DMS53 treated with DMSO at 0.1 percent for 48 hours (cell line): ENCODE measurements around the gene DICER1.
"Not testable (repeated sequence)": the region's sequence is repeated elsewhere in the genome, so short reads cannot be mapped to it uniquely, and the experiment has no call there.

Experiments
- DNase-seq: peaks from one replicate; lab custom pipeline; 2025; ENCODE audit not compliant: unreplicated experiment; lab: John Stamatoyannopoulos, UW

DICER1 gene

DNA sequence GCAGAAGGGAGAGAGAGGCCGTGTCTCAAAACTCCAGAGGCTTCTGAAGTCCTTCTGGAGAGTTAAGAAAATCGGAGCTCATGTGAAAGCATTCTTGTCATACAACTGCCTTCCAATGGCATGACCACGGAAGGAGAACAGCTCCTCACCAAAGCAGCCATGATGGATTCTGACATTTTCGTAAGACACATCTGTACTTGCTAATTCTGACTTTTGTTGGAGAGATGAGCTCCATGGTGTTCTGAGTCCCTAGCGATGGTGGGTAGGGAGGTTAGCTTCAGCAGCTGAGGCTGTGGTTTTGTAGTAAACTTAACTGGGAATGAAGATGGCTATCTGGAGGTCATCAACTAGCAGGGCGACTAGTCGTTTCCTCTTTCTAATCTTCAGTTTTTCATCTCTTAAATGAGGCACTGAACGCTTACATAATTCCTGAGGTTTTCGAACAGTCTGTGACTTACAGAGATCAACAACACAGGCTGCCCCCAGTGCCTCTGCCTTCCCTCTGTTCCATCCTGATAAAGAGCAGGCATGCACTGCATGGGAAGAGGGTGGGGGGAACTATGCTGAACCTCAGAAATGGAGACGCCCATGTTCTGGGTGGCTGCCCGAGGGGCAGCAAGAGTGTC, 28.6 kb upstream of the DICER1 start:
- no peak for DNase-seq

- no peak for DNase-seq
Measured at GRCh38 chr14:95185033-95185766, 27.9 kb upstream of the DICER1 start.

DNA sequence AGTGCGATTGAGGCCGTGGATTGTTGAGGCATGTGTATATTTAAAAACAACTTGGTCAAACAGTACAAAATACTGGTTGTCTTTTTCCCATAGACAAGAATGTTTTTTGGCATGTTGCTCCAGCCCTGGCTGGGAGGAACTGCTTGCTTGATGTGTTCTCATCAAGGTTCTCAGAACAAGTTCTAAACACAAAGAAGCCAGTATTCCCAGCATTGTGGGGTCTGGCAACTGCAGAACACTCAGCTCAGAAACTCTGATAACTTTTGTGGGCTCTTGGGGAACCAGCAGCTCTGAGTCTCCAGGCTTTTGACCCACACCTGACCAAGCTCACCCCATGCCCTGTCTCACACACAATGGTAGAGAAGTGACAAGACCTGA, 27.1 kb upstream of the DICER1 start:
- DNase-seq: no peak

DNA sequence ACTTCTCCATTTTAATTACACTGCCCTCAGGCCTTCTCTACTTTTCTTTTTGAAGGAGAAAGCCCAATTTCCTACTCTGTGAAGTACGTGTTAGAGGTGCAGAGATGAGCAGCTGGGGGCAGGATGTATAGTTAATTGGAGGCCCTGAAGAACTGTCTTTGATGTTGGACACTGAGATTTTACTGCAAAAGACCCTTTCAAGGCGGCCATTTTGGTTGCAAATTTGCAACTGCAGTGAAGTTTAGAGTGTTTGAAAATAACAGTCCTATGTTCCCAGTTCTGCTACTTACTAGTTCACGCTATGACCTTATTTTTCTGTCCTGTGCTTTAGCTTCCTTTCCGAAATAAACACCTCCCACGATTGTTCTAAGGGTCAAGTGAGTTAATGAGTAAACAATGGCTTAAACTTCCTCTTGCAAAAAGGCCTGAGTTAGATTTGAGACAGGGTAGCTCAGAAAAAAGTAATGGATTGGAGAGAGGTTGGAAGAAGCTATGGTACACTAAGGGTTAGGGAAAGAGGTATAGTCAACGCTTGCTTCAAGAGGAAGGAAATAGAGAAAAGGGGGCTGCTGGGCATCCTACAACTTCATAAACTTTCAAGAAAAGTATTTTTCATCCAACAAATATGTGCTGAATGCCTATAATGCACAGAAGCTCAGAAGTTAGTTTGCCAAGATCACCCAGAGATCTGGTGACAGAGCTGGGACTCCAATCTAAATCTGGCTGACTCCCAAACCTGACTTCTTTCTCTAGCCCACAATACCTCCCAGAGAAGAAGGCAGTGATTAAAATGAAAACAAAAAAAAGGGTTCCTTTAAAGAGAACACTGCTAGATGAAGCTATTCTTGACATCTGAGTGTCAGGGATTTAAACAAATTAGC, 26.4 kb upstream of the DICER1 start:
- no peak for DNase-seq

DNA sequence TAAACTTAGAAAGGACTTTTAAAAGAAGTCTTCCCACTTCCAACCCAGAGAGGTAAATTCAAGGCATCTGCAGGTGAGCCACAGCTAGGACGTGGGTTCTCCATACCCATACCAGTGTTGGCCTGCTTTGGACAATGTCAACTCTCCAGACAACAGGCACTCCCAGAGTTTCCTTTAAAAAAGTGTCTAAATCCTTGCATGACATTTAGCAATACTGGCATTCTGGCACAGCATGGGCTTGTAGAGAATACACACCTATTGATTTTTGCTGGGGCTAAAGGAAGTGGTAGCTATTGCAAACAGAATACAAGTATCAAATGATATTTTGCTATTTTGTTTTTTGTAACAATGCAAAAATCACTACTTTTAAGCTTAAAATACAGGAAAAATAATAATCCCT, 25.8 kb upstream of the DICER1 start:
- no peak for DNase-seq

DNA sequence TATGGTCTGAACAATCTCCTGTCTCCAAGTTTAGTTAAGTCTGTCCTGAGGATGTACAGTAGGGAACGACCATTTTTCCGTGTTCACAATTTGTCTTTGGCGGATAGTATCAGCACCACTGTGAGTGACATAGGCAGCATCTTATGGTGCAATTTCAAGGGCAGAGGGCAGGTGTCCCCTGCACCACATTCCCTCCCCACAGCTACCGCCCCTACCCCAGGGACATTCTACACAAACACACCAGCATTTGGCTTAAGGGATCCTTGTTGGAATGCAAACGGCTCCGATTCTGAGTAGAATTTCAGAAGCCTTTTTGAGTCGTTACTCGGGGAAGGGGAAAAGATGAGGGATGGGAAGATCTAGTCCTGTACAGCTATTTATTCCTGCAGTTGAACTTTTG, 25.1 kb upstream of the DICER1 start:
- no peak for DNase-seq

DNA sequence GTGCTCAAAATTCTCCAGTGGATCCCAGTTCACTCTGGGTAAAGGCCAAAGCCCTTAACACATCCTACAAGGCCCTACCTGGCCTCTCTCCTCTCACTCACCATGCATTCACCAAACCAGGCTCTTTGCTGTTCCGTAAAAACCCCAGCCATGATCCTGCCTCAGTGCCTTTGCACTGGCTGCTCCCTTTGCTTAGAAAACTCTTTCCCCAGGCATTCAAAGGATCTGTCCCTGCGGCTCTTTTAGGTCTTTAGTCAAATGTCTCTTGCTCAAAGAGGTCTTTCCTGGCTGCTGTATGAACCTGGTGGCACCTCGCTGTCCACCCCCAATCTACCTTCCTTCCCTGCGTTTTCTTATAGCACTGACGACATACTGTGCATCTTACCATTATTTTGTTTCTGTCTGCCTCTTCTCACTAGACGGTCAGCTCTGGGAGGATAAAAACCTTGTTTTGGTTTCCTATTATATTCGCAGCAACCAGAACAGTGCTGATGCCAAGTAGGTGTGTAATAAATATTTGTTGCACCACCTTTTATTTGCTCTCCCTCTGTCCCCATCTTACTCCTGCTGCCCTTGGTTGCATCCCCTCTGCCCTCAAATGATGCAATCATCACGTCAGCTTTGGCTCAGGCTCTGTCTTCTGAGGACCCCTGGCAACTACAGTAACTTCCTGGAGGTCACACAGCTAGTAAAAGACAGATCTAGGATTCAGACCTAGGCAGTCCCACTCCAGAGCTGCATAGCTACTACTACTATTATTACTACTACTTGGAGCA, 23.8 kb upstream of the DICER1 start:
- no peak for DNase-seq

GRCh38 chr14:95175670-95176069, 18.3 kb upstream of the DICER1 start:
- DNase-seq: not testable (repeated sequence)

DNA sequence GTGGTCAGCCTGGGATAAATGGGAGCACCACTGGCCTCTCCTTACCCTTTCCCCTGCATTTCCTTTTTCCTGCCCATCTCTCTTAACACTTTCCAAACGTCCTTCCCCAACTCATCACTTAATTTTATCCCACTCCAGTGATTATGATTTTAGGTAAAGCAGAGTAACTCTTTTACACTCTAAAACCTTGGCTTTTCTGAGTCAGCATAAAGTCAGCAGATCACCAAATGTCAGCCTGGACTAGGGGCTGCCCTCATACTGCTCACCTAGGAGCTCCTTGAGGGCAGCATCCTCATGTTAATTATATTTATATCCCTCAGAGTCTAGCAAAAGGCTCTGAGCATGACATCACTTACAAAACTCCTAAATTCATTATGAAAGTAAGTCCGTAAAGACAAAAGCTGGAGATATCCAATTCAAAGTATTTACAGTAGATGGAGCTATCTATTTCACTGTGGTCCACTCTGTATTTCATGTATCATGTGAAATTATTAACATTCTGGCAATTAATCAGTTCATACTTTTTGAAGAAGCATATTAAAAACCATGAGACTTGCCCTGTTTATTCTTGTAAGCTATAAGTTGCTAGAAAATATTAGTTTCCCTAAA, 17.0 kb upstream of the DICER1 start:
- DNase-seq: no peak

- DNase-seq: no peak
Measured at GRCh38 chr14:95173518-95173917, 16.2 kb upstream of the DICER1 start.

DNA sequence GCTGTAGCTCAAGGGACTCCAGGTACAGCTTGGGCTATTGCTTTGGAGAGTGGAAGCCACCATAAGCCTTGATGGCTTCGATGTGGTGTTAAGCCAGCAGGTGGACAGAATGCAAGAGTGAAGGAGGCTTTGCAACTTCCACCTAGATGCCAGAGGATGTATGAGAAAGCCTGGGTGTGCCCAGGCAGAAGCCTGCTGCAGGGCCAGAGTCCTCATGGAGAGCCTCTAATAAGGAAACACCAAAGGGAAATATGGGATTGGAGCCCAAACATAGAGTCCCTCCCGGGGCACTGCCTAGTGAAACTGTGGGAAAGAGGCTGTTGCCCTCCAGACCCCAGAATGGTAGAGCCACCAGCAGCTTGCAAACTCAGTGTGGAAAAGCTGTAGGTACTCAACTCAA, 9.8 kb upstream of the DICER1 start:
- no peak for DNase-seq

GRCh38 chr14:95165517-95165916, 8.2 kb upstream of the DICER1 start:
- DNase-seq: no peak

GRCh38 chr14:95164506-95164905, 7.2 kb upstream of the DICER1 start:
- no peak for DNase-seq

DNA sequence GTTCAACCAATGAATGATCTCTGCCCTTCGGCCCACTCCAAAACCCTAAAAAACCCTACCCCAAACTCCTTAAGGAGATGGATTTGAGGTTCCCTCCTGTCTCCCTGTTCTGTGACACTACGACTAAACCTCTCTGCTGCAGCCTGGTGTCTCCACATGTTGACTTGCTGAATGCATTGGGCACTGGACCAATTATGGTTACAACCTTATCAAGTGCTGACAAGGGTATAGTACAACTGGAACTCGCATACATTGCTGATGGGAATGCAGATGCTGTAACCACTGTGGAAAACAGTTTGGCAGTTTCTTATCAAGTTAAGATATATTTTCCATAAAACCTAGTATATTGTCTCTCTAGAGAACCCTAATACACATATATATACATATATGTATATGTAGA, 6.3 kb upstream of the DICER1 start:
- DNase-seq: no peak

- DNase-seq: no peak
Measured at GRCh38 chr14:95163132-95163531, 5.8 kb upstream of the DICER1 start.

GRCh38 chr14:95162641-95163040, 5.3 kb upstream of the DICER1 start:
- DNase-seq: no peak

DNA sequence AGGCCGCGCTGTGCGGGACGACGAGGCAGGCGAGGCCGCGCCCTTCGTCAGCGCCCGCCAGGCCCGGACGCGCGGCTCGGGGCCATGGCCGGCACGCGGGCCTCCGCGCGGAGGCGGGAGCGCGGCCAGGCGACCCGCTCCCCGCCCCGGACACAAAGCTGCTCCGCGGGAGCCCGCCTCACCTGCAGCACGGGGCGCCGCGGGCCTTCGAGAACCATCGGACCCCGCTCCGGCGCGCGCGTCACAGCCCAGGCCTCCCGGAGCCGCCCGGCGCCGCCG, 342 bp downstream of the DICER1 start:
- no peak for DNase-seq

DNA sequence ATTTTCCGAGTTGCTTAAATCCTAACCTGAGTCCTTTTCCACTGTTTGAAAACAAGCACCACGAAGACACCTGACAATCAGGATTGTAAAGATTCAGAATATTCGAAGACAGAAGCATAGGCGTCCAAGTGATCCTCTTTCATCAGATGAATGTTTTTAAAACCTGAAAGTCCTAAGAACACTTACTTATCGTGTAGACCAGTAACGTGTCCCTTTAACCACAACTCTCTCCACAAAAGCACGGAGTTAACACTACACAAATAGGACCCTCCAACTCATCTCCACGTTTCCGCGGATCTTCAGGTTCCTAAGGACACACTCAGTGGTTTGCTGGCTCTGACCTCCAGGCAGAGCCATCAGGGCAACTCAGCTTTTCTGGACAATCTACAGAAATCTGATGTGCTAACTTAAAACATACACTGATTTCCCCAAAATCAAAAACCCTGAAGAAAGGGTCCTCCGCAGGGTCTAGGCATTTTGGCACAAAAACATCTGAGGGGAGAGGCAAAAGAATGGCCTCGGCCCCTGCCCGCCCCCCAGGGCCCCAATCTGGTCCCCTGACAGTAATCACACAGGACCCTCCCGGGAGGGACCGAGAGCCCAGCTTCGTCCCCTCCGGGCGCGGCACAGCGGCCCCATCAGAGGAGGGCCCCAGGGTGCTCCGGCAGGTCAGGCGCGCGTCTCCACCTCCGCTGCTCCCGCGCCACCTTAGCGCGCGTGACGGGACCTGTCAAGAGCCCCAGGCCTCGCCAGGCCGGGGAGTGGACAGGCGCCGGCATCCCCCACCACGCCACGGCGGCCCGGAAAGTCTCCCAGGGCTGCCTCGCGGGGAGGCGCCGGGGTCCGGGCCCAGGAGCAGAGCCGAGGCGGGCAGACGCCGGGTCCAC, 925 bp downstream of the DICER1 start:
- DNase-seq: no peak

- no peak for DNase-seq
Measured at GRCh38 chr14:95155045-95155444, 2.3 kb downstream of the DICER1 start.

DNA sequence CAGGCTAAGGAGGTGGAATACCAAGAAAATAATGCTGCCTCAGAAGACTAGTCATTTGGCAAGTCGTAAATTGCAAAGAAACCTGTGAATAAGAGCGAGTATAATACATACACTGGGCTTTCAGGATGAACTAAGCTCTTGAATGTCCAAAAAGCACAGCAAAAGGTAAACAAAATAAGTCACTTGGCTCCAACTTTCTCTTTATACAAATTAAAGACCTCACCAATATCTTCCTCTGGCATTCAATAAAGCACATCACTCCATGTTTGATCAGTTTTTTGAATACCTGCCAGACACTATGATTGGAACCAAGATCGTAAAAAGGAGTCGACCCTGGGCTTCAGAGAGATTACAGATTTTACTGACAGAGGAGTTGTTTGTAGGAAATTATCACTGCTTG, 3.5 kb downstream of the DICER1 start:
- DNase-seq: no peak
